ENCODE data around the gene PEX5L. TPM values are rescaled to one million over a fixed set of nuclear protein-coding genes. Genes with fewer than 3 reads are reported as not detected.
"Not testable (repeated sequence)": the region's sequence is repeated elsewhere in the genome, so short reads cannot be mapped to it uniquely, and the experiment has no call there.

The PEX5L gene
- total RNA-seq, 1 donor from 2014 or later, result 0.05 TPM

DNA sequence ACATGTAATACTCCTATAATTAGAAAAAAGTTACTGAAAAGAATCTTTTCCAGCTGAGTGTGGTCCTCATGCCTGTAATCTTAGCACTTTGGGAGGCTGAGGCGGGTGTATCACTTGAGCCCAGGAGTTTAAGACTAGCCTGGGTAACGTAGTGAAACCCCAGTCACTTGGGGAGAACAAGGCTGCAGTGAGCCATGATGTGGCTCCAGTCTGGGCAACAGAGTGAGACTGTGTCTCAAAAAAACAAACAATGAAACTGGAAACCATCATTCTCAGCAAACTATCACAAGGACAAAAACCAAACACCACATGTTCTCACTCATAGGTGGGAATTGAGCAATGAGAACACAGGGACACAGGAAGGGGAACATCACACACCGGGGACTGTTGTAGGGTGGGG, 18.9 kb upstream of the PEX5L start:
- H3K9me3 Mint-ChIP-seq; DNase-seq (ENCODE audit: low spot score); H3K27ac Mint-ChIP-seq; H3K27me3 Mint-ChIP-seq (ENCODE audit: low read depth); H3K4me1 Mint-ChIP-seq (ENCODE audit: low read depth); H3K4me3 Mint-ChIP-seq (ENCODE audit: low read depth); H3K36me3 Mint-ChIP-seq (ENCODE audit: low read depth); intact Hi-C loops (cut with micrococcal nuclease): not testable (repeated sequence)

DNA sequence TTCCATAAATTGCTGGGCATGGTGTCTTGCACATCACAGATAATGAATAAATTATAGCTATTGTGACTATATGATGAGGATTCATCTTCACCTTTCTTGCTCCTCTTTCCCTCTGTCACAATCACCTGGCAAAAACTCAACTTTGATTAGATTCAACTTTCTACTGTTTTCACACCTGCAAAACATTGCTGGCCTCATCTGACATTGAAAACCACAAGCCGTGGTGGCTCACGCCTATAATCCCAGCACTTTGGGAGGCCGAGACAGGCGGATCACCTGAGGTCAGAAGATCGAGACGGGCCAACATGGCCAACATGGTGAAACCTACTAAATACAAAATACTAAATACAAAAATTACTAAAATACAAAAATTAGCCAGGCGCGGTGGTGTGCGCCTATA, 12.7 kb upstream of the PEX5L start:
- Mint-ChIP-seq H3K4me3 (ENCODE audit: low read depth) (no peak overlapping the region), H3K9me3 (no peaks in the 10 kb centered on the region), H3K4me1 (ENCODE audit: low read depth) (no peaks in the 10 kb centered on the region), H3K27me3 (ENCODE audit: low read depth) (peaks cover 3% of the 10 kb centered on the region), H3K36me3 (ENCODE audit: low read depth) (no peaks in the 10 kb centered on the region), H3K27ac (no peak overlapping the region)
- intact Hi-C loops (cut with micrococcal nuclease), result no loop called here
- DNase-seq (ENCODE audit: low spot score), result no peak

DNA sequence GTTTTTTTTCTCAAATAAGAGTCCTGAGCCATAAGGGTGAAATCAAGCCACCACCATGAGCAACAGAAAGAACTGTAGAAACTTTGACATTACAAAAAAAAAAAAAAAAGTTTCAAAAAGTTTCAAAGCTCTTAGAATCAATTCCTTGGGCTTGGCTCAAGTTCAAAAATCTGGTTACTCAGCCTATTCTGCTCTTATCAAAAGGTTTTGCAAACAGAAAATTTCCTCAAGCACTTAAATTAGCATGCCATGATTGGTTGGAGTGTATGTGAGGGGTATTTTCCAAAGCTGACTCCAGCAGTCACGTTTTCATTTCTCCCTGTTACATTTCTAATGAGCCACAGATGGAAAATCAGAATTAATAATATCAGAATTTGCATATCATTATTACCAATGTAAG, 12.1 kb upstream of the PEX5L start:
- intact Hi-C loops (cut with micrococcal nuclease), result no loop called here
- Mint-ChIP-seq H3K4me1 (ENCODE audit: low read depth) (no peaks in the 10 kb centered on the region), H3K4me3 (ENCODE audit: low read depth) (no peak overlapping the region), H3K9me3 (no peaks in the 10 kb centered on the region), H3K36me3 (ENCODE audit: low read depth) (no peaks in the 10 kb centered on the region), H3K27ac (no peak overlapping the region), H3K27me3 (ENCODE audit: low read depth) (peaks cover 3% of the 10 kb centered on the region)
- no peak for DNase-seq (ENCODE audit: low spot score)

DNA sequence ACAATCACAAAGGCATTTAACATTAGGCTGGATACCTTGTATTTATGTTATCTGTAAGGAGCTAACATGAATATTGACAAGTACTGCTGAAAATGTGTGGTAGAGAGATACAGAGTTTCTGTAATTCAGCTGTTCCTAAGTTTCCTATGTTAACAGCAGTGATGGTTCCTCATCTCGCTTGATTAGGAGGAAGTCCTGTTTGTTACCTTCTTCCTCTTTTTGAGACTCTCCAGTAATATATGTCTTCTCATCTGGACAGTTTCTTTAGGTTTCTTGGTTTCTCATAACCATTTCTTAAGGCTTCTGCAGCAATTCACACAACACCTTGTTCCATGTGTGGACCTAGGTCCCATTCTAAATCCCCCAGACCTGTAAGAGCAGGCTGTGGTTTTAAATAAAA, 11.4 kb upstream of the PEX5L start:
- H3K36me3 Mint-ChIP-seq (ENCODE audit: low read depth), result no peaks in the 10 kb centered on the region
- intact Hi-C loops (cut with micrococcal nuclease), result no loop called here
- H3K9me3 Mint-ChIP-seq, result no peaks in the 10 kb centered on the region
- peaks cover 3% of the 10 kb centered on the region for H3K27me3 Mint-ChIP-seq (ENCODE audit: low read depth)
- H3K4me3 Mint-ChIP-seq (ENCODE audit: low read depth), result no peak overlapping the region
- no peak overlapping the region for H3K27ac Mint-ChIP-seq
- H3K4me1 Mint-ChIP-seq (ENCODE audit: low read depth), result no peaks in the 10 kb centered on the region
- no peak for DNase-seq (ENCODE audit: low spot score)

DNA sequence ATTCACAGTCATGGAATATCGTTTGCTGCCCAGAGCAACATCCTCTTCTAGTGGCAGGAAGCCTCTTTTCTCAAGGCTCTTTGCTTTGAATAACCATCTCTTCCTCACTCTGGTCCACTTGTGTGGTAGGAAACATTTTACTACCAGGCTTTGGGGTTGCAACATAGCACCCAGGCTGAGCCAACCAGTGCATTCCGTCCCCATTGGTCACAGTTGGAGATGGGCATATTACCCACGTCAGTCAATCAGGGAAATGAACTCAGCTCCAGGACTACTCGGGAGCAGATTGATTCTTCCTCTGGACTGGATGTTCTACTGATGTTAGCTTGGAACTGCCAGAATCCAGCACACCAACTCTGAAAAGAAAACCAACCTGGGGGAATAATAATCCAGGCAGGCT, 4.2 kb upstream of the PEX5L start:
- no peaks in the 10 kb centered on the region for H3K36me3 Mint-ChIP-seq (ENCODE audit: low read depth)
- H3K4me1 Mint-ChIP-seq (ENCODE audit: low read depth), result peaks cover 10% of the 10 kb centered on the region
- intact Hi-C loops (cut with micrococcal nuclease), result no loop called here
- H3K9me3 Mint-ChIP-seq, result no peaks in the 10 kb centered on the region
- H3K27ac Mint-ChIP-seq, result no peak overlapping the region
- H3K27me3 Mint-ChIP-seq (ENCODE audit: low read depth), result peaks cover 32% of the 10 kb centered on the region
- no peak overlapping the region for H3K4me3 Mint-ChIP-seq (ENCODE audit: low read depth)
- DNase-seq (ENCODE audit: low spot score), result no peak

DNA sequence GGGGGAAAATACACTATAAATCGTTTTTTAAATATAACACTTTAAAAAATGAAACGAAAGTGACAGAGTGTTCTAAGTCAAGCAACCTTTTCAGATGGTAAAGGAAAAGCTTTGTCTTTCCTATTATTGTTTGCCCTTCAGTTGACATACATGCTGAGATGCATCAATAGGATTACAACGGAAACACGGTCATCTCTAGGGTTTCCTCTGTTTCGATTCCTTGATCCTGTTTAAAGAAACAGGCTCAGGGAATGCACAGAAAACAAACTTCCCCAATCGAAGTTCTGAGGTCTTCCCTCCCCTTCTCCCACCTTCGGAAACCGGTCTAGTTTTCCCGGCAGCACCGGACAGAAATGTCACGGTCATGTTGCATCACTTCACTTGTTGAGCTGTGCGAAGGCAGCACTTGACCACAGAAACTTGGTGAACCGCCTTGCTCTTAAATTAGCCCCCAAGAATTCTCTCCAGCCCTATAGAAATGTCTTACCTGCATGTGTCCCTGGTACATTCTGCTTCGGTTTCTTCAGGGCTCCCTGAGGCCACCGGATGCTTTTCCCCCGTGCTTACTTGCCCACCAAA, 556 bp downstream of the PEX5L start:
- intact Hi-C loops (cut with micrococcal nuclease), result loop anchor here (5.0 to 10.0 kb wide), 2 partner anchors 109 to 1689 kb away; no protein-coding TSS in a partner anchor
- Mint-ChIP-seq H3K36me3 (ENCODE audit: low read depth) (no peaks in the 10 kb centered on the region), H3K9me3 (no peaks in the 10 kb centered on the region), H3K4me3 (ENCODE audit: low read depth) (peak overlapping the region; percentile 52), H3K4me1 (ENCODE audit: low read depth) (peaks cover 12% of the 10 kb centered on the region), H3K27me3 (ENCODE audit: low read depth) (peaks cover 47% of the 10 kb centered on the region), H3K27ac (no peak overlapping the region)
- no peak for DNase-seq (ENCODE audit: low spot score)

DNA sequence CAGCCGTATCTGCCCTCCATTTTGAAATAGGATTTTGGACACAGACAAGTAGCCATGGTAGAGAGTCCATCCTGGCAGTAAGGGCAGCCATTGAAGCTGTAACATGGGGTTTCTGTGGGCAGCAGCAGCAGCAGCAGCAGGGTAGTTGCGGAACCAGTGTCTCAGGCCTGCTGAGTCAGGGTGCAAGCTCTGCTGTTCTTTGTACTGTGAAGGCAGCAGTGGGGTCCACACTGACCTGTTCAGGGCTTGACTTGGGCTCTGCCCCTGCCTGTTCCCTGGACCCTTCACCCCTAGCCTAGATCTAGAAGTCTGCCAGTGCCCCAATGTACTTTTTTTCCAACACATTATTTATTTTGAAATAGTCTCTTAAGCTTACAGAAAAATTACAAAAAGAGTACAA, 9.7 kb downstream of the PEX5L start:
- no peaks in the 10 kb centered on the region for H3K36me3 Mint-ChIP-seq (ENCODE audit: low read depth)
- no peak overlapping the region for H3K27ac Mint-ChIP-seq
- H3K27me3 Mint-ChIP-seq (ENCODE audit: low read depth), result peaks cover under 1% of the 10 kb centered on the region
- no peaks in the 10 kb centered on the region for H3K9me3 Mint-ChIP-seq
- H3K4me1 Mint-ChIP-seq (ENCODE audit: low read depth), result no peaks in the 10 kb centered on the region
- H3K4me3 Mint-ChIP-seq (ENCODE audit: low read depth), result no peak overlapping the region
- no peak for DNase-seq (ENCODE audit: low spot score)
- intact Hi-C loops (cut with micrococcal nuclease), result no loop called here

DNA sequence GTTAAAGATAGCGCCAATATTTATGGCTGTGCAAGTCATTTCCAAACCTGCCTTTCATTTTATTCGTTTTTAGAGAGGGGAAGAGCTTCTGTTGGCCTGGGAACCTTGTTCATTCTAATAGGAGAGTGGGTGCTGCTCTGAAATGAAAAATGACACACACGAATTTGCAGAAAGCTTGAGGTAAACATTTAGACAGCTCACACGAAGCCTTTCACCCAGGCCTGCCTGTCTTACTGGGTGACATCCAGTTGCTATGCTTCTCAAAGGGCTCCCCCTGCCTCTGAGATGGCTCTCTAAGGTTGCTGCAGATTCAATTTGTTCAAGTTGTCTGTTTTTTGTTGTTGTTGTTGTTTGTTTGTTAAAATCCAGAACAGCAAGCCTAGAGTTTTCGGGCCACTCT, 18.2 kb downstream of the PEX5L start:
- Mint-ChIP-seq H3K27me3 (ENCODE audit: low read depth) (peaks cover 3% of the 10 kb centered on the region), H3K27ac (no peak overlapping the region), H3K4me3 (ENCODE audit: low read depth) (no peak overlapping the region), H3K36me3 (ENCODE audit: low read depth) (no peaks in the 10 kb centered on the region), H3K9me3 (no peaks in the 10 kb centered on the region), H3K4me1 (ENCODE audit: low read depth) (no peaks in the 10 kb centered on the region)
- no peak for DNase-seq (ENCODE audit: low spot score)
- intact Hi-C loops (cut with micrococcal nuclease), result loop anchor here (5.0 kb wide), 1 partner anchor 91 kb away; no protein-coding TSS in a partner anchor

DNA sequence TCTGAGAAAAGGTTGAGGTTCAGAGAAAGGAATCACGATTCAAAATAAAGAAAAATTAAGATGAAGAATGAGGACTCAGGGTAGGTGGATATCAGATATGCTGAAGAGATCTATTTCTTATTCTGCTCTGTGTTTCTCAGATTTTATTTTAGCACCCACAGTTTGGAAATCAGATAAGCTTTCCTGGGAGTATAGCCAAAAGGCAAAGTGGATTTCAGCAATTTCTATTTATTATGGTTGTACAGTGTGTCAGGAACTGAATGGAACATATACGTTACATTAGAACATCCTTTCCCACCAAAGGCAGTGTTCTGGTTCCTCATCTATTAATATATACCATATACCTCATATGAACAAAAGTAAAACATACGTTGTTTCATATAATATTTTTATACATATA, 18.9 kb downstream of the PEX5L start:
- intact Hi-C loops (cut with micrococcal nuclease), result loop anchor here (5.0 kb wide), 1 partner anchor 91 kb away; no protein-coding TSS in a partner anchor
- Mint-ChIP-seq H3K4me1 (ENCODE audit: low read depth) (no peaks in the 10 kb centered on the region), H3K36me3 (ENCODE audit: low read depth) (no peaks in the 10 kb centered on the region), H3K9me3 (no peaks in the 10 kb centered on the region), H3K27me3 (ENCODE audit: low read depth) (peaks cover 3% of the 10 kb centered on the region), H3K27ac (no peak overlapping the region), H3K4me3 (ENCODE audit: low read depth) (no peak overlapping the region)
- no peak for DNase-seq (ENCODE audit: low spot score)

DNA sequence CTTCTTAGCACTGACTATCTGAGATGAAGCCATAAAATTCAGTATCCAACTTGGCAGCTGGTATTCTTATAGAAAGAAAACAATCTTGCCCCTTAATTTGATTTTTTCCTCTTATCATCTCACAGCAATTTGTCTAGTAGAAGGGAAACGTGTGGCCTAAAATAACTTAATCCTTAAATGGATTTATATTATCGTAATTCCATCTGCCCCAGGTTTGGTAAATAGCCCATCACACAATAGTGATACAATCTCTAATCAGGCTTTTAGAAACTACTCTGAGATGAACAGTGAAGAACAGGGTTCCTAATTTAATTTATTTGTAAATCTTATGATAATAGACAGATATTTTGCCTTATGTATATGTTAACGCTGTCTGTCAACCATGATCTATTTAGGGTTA, 24.8 kb downstream of the PEX5L start:
- no peaks in the 10 kb centered on the region for H3K4me1 Mint-ChIP-seq (ENCODE audit: low read depth)
- H3K27ac Mint-ChIP-seq, result no peak overlapping the region
- DNase-seq (ENCODE audit: low spot score), result no peak
- H3K4me3 Mint-ChIP-seq (ENCODE audit: low read depth), result no peak overlapping the region
- no peaks in the 10 kb centered on the region for H3K36me3 Mint-ChIP-seq (ENCODE audit: low read depth)
- peaks cover 8% of the 10 kb centered on the region for H3K9me3 Mint-ChIP-seq
- H3K27me3 Mint-ChIP-seq (ENCODE audit: low read depth), result no peaks in the 10 kb centered on the region
- intact Hi-C loops (cut with micrococcal nuclease), result no loop called here

DNA sequence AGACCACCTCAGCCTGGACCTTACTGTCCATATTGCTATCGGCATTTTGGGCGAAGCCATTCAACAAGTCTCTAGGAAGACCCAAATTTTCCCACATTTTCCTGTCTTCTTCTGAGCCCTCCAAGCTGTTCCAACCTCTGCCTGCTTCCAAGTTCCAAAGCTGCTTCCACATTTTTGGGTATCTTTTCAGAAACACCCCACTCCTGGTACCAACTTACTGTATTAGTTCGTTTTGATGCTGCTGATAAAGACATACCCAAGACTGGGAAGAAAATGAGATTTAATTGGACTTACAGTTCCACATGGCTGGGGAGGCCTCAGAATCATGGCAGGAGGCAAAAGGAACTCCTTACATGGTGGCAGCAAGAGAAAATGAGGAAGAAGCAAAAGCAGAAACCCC, 28.4 kb downstream of the PEX5L start:
- not testable (repeated sequence) for H3K36me3 Mint-ChIP-seq (ENCODE audit: low read depth); DNase-seq (ENCODE audit: low spot score)

DNA sequence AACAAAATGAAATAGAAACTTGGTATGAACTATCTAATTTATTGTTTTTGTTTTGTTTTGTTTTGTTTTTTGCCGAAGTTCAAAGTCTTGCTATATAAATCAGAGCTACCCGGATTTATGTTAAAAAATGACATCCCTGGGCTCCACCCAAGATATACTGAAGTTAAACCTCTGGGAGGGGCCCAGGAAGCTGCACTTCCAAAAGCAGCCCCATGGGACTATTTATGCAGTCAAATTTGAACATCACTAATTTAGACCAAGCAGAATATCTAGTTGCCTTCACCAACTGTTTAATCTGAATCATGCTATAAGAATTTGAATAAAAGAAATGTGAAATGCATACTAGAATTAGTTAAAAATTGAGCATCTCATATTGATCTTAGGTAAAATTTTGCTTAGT, 32.2 kb downstream of the PEX5L start:
- no peaks in the 10 kb centered on the region for H3K36me3 Mint-ChIP-seq (ENCODE audit: low read depth)
- intact Hi-C loops (cut with micrococcal nuclease), result no loop called here

More for the DNA sequence above, 28.4 kb downstream of the PEX5L start:
- H3K27me3 Mint-ChIP-seq (ENCODE audit: low read depth); H3K4me3 Mint-ChIP-seq (ENCODE audit: low read depth); intact Hi-C loops (cut with micrococcal nuclease); H3K4me1 Mint-ChIP-seq (ENCODE audit: low read depth); H3K27ac Mint-ChIP-seq; H3K9me3 Mint-ChIP-seq: not testable (repeated sequence)

DNA sequence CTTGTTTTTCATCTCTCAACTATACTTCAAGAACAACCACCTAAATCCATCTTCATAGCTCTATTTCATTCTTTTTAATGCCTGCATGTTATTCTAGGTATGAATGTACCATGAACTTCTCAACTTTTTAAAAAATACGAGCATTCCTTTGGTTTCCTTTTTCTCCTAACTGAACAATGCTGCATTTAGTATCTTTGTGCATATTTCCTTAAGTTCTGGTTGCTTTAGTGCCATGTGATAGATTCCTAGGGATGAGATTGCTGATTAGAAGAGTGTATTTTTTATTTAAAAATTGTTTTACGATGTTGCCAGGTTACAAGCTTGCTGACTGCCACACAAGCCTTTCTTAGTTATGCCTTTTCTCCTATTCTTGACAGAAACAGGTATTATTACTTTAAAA, 34.7 kb downstream of the PEX5L start:
- Mint-ChIP-seq H3K4me3 (ENCODE audit: low read depth) (no peak overlapping the region), H3K36me3 (ENCODE audit: low read depth) (no peaks in the 10 kb centered on the region), H3K4me1 (ENCODE audit: low read depth) (no peaks in the 10 kb centered on the region), H3K9me3 (no peaks in the 10 kb centered on the region), H3K27ac (no peak overlapping the region), H3K27me3 (ENCODE audit: low read depth) (no peaks in the 10 kb centered on the region)
- intact Hi-C loops (cut with micrococcal nuclease), result no loop called here
- DNase-seq (ENCODE audit: low spot score), result no peak

More for the DNA sequence above, 32.2 kb downstream of the PEX5L start:
- no peaks in the 10 kb centered on the region for H3K4me1 Mint-ChIP-seq (ENCODE audit: low read depth)
- no peak for DNase-seq (ENCODE audit: low spot score)
- H3K9me3 Mint-ChIP-seq, result peaks cover 8% of the 10 kb centered on the region
- H3K27me3 Mint-ChIP-seq (ENCODE audit: low read depth), result no peaks in the 10 kb centered on the region
- no peak overlapping the region for H3K4me3 Mint-ChIP-seq (ENCODE audit: low read depth)
- no peak overlapping the region for H3K27ac Mint-ChIP-seq

DNA sequence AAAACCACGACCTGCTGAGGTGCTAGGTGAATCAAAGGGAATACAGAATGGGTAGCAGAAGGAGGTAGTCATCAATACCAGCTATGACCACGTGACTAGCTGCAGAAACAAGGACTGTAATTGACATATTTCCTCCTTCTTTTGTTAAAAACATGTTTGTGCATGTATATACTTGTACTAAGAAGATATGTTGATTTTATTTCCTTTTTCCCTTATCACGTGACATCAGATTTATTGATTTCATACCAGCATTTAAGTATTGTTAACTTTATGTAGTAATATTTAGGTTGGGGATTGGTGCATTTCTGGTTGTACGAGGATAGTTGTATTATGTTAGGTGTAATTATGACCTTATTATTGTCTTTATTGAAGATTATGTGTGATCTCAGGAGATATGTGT, 36.2 kb downstream of the PEX5L start:
- intact Hi-C loops (cut with micrococcal nuclease), result no loop called here
- Mint-ChIP-seq H3K4me1 (ENCODE audit: low read depth) (no peaks in the 10 kb centered on the region), H3K4me3 (ENCODE audit: low read depth) (no peak overlapping the region), H3K27ac (no peak overlapping the region), H3K27me3 (ENCODE audit: low read depth) (no peaks in the 10 kb centered on the region), H3K36me3 (ENCODE audit: low read depth) (no peaks in the 10 kb centered on the region), H3K9me3 (no peaks in the 10 kb centered on the region)
- no peak for DNase-seq (ENCODE audit: low spot score)
